HG03103 (cell line): ENCODE measurements around the gene ARSG.
"Not testable (repeated sequence)": the region's sequence is repeated elsewhere in the genome, so short reads cannot be mapped to it uniquely, and the experiment has no call there.

Experiments
- ATAC-seq: cut with Tn5 transposase; IDR thresholded peaks from one replicate; pipeline ENCODE4 v1.9.1; 2021; ENCODE audit warnings: low read depth; ENCODE audit not compliant: unreplicated experiment

Gene ARSG

GRCh38 chr17:68302666-68303065 lies 11.4 kb downstream of the ARSG start:
- ATAC-seq, result no peak

DNA sequence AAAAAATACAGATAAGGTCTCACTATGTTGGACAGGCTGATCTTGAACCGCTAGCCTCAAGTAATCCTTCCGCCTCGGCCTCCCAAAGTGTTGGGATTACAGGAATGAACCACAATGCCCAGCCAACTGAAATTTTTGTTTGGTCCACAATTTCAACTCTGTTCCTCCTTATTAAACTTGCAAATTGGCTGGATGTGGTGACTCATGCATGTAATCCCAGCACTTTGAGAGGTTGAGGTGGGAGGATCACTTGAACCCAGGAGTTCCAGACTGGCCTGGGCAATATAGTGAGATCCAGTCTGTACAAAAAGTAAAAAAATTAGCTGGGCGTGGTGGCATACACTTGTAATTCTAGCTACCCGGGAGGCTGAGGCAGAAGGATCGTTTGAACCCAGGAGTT lies 13.4 kb downstream of the ARSG start:
- ATAC-seq, result no peak

DNA sequence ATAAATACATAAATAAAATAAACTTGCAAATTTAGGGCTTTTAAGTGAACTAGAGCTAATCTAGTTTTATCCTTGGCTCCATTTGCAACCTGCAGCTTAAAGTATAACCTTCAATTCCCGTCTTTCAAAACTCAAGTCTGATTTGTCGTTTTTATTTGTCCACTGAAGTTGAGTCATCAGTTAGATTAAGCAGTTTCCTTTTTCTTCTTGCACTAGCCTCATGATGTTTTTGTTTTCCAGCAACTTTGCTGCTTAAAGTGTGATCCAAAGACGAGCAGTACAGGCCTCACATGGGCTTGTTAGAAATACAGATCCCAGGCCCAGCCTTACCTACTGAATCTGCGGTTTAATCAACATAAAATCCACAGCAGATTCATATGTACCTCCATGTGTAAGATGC lies 13.8 kb downstream of the ARSG start:
- no peak for ATAC-seq

DNA sequence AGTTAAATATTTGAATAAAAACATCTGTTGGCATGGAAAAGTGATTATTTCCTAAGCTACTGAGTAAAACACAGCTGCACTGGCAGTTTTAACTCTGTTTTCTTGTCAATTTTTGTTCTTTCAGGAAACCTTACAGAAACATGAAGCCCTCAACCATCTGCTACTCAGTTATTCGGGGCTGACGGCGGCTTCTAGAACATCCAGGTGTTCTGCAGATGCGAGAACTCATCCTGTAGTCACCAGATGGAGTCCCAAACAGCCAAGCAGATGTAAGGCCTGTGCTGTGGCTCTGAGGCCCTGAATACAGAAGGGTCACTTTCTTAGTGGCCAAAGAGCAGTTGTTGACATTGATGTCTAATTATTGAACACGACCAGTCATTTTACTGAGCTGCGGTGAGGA lies 15.5 kb downstream of the ARSG start:
- no peak for ATAC-seq

DNA sequence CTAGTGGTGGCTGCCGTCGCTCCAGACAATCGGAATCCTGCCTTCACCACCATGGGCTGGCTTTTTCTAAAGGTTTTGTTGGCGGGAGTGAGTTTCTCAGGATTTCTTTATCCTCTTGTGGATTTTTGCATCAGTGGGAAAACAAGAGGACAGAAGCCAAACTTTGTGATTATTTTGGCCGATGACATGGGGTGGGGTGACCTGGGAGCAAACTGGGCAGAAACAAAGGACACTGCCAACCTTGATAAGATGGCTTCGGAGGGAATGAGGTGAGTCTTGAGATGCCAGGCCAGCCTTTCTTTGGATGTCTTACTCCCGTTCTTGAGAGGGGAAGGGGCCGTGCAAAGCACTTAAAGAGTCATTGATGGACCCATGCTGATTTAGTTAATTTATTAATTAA lies 16.1 kb downstream of the ARSG start:
- ATAC-seq, result no peak

- ATAC-seq, result not testable (repeated sequence)
Measured at GRCh38 chr17:68308486-68308885, 17.2 kb downstream of the ARSG start.

- not testable (repeated sequence) for ATAC-seq
Measured at GRCh38 chr17:68309066-68309670, 17.9 kb downstream of the ARSG start.

GRCh38 chr17:68310152-68310551 lies 18.9 kb downstream of the ARSG start:
- ATAC-seq, result no peak

GRCh38 chr17:68314916-68315535 lies 23.7 kb downstream of the ARSG start:
- no peak for ATAC-seq

GRCh38 chr17:68315930-68316329 lies 24.6 kb downstream of the ARSG start:
- no peak for ATAC-seq

DNA sequence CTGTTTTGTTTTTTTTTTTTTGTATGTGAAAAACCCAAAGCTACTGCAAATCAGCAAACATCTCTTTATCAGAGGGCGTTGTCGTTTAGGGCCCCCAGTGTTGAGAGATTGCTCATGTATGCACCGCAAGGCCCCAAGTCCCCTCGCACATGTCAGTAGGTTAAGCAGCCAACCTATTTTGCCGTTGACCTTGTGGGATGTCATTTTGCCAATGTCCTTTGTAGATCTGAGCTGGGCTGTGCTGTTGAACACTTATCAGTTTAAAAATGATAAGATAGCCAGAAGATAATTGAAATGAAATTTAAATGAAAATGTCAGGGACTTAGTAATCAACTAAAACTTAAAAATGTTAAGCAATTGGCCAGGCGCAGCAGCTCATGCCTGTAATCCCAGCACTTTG lies 26.2 kb downstream of the ARSG start:
- no peak for ATAC-seq

GRCh38 chr17:68318103-68318991 lies 27.1 kb downstream of the ARSG start:
- ATAC-seq, result no peak

DNA sequence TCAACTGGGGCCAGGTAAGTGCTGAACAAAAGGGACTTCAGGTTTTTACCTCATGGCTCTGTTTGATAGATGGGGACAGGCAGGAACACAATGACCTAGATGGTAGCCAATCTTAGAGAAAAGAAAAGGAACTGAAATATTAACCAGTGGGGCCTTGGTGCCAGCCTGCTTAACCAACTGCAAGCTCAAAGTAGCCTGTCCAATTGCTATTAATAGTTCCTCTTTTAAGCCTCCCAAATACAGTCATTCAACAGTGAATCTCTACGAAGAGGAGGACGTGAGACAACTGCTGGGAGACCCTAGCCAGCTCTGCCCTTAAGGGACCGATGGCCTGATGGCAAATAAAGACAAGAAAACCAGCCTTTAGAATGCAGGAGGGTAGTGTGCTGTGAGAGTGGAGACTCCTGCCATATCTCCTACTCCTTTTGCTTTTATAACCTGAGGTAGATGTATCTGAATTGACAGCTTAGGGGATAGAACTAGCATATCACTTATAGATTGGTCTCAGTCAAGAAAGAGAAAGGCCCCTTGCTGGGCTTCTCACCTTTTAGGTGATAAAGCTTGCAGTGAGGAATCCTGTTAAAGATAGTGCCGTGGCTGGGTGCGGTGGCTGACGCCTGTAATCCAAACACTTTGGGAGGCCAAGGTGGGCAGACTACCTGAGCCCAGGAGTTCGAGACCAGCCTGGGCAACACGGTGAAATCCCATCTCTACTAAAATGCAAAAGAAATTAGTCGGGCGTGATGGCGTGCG lies 28.3 kb downstream of the ARSG start:
- no peak for ATAC-seq

DNA sequence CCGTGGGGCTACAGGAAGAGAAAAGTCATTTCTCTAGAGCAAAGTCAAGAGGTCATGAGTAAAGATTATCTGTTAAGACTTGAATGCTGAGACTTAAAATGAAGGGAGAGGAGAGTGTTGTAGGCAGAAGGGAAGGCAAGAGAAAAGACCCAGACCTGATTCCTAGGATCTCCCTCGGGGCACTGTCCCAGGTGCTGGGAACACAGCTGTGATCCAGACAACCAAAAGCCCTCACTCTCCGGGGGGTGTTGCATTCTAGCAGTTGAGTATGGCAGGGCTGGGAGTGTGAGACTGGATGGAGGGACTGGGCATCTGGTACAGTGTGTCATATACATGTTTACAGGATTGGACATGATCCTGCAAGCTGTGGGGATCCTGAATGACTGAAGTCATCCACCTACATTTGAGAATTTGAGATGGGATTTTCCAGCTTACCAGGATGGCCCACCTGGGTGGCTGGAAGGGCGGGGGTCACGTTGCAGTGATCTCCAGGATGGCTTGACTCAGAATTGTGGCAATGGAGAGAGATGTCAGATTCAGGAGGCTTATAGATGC lies 29.1 kb downstream of the ARSG start:
- no peak for ATAC-seq

- no peak for ATAC-seq
Measured at GRCh38 chr17:68320943-68321555, 29.8 kb downstream of the ARSG start.

DNA sequence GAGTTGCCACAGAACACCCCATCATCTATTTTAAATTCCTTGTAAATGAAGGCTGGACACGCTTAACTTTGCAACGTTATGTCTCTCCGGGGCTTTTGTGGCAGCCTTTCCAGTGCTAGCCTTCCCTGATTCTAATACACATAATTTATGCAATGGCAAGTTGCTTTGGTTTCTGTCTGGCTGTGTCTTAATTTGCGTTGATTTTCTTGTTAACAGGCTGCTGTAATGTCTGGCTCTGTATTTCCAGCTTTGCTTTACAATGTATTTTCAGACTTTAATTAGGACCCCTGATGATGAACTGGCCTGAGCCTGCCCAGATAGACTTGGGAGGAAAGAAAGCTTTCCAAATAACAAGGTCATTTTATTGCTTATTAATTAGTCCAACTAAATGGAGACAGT lies 30.3 kb downstream of the ARSG start:
- ATAC-seq, result no peak

DNA sequence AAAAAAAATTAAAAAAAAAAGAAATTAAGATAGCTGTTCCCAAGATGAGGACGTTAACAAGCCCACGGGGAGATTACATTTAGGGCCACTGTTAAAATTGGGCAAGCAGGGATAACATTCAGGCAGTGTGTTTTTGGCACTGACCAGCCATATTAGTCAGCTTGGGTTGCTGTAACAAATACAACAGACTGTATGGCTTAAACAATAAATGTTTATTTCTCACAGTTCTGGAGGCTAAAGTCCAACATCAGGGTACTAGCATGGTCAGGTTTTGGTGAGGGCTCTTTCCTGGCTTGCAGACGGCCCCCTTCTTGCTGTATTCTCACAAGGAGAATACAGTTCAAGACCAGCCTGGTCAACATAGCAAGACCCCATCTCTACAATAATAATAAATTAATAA lies 31.3 kb downstream of the ARSG start:
- no peak for ATAC-seq

GRCh38 chr17:68324114-68324513 lies 32.8 kb downstream of the ARSG start:
- no peak for ATAC-seq

- no peak for ATAC-seq
Measured at GRCh38 chr17:68324654-68325336, 33.5 kb downstream of the ARSG start.

- no peak for ATAC-seq
Measured at GRCh38 chr17:68325961-68326360, 34.7 kb downstream of the ARSG start.
